ENCODE measurements around the gene MEIS1. TPM values are rescaled to one million over a fixed set of nuclear protein-coding genes. Genes with fewer than 3 reads are reported as not detected.

The MEIS1 gene
- total and polyA plus RNA-seq, 4 experiments from 2014 or later = not detected

DNA sequence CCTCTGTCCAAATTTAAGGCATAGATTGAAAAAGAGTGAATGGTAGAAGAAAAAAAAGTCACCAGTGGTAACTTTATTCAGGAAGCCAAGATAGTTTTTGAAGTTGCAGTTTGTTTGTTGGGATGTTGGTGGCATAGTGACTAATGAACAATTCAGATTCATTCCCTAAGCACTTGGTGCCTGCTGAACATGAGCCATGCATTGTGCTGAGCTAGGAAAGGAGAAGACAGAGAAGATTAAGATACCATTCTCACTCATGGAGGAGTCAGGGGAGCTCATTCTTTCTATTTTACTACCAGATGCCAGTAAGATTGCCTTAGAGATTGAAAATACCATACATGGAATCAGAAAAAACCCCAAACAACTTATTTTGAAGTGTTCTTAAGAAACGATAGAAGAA is 25.1 kb downstream of the MEIS1 start:
- ChIA-PET POLR2A (ENCODE audit: partially characterized antibody) (no interaction called here), CTCF (ENCODE audit: partially characterized antibody) (no interaction called here)
- no peaks in the 10 kb centered on the region for H3K27me3 ChIP-seq (ENCODE audit: insufficient read depth, low read length)
- H3K4me1 ChIP-seq (ENCODE audit: insufficient read depth, low read length) = no peaks in the 10 kb centered on the region
- no peak for DNase-seq
- intact Hi-C loops (cut with micrococcal nuclease) = no loop called here
- Mint-ChIP-seq H3K9me3 (peaks cover 0 to 8% (median 2%) of the 10 kb centered on the region in 8 donors), H3K27me3 (peaks cover 0 to 4% of the 10 kb centered on the region in 2 donors), H3K27ac (no peak overlapping the region), H3K4me3 (no peak overlapping the region), H3K4me1 (no peaks in the 10 kb centered on the region), H3K36me3 (no peaks in the 10 kb centered on the region)
- H3K4me3 ChIP-seq (ENCODE audit: low read length in 2 of 2) = no peak overlapping the region
- H3K27ac ChIP-seq (ENCODE audit: low read depth, low read length) = no peak overlapping the region
- H3K9me3 ChIP-seq (ENCODE audit: control insufficient read depth in 1 of 2, low read length in 2 of 2) = no peaks in the 10 kb centered on the region
- no peaks in the 10 kb centered on the region for H3K36me3 ChIP-seq (ENCODE audit: insufficient read depth, low read length)

DNA sequence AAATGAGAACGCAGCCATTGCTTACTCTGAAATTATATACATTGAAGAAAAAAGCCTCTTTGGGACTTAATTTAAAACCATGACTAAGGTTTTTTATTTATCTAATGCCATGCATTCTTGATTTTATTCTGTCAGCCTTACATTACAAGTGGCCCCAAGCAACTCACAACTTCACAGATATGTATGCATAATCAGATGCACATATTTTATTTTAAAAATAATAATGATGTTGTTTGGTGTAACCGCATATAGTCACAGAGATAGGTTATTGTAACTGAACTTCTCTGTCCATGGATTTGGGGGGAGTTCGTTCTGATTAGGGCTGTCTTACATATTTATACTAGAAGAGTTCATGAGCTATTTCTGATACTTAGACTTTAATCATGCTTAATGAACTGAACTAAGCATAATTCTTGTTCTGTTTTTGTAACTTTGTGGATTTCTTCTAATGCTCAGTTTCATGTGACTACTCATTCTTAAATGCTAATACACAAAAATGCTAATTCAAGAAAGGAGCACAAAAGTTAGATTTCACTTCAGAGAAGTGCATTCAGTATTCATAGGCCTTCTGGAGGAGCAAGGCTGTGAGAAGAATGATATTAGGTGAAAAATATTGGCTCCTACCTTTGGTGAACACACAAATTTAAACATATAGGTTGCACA is 26.2 kb downstream of the MEIS1 start:
- H3K27ac ChIP-seq (ENCODE audit: low read depth, low read length) = no peak overlapping the region
- POLR2A ChIA-PET (ENCODE audit: partially characterized antibody) = no interaction called here
- no peaks in the 10 kb centered on the region for H3K36me3 ChIP-seq (ENCODE audit: insufficient read depth, low read length)

DNA sequence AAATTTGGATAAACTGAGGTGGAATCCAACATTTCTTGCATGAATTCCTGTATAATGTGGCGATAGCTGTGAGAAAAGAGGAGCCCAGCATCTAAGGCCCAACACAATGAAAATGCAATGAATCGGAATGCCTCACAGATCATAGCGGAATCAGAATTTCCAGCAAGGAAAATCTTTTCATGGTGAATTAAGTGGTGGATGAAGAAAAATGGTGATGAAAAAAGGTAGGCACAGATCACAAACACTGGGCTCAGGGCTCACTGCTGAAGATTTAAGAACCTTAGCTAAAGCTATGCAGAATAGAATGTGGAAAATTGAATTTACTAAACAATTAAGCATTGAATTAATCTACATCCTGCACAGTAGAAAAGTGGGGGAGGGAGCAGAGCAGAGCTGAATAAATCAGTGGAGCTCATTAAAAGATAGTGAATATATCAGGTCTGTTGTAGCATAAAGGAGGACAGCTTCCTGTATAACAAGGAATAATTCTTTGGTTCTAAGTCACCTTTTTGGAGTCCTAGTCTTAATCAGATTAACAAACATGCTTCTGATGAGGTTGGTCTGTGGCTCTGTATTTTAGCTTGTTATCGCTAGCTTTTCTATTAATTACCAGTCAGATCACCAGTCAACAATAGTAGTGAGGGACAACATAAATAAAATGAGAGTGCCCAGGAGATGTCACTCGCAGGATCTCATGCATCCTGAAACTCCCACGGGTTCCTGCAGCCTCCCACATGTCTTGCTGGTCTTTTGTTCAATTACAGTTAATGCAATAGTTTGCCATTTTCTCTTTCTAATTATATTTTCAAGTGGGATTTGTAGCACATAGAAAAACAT is 27.0 kb downstream of the MEIS1 start:
- DNase-seq = no peak
- H3K27ac ChIP-seq (ENCODE audit: low read depth, low read length) = no peak overlapping the region
- Mint-ChIP-seq H3K36me3 (no peaks in the 10 kb centered on the region), H3K4me3 (no peak overlapping the region), H3K9me3 (peaks cover 0 to 8% (median 1%) of the 10 kb centered on the region in 8 donors), H3K4me1 (no peaks in the 10 kb centered on the region), H3K27ac (no peak overlapping the region), H3K27me3 (peaks cover 0 to 4% of the 10 kb centered on the region in 2 donors)
- H3K4me1 ChIP-seq (ENCODE audit: insufficient read depth, low read length) = no peaks in the 10 kb centered on the region
- no peaks in the 10 kb centered on the region for H3K27me3 ChIP-seq (ENCODE audit: insufficient read depth, low read length)
- intact Hi-C loops (cut with micrococcal nuclease) = no loop called here
- no peak overlapping the region for H3K4me3 ChIP-seq (ENCODE audit: low read length in 2 of 2)
- no peaks in the 10 kb centered on the region for H3K36me3 ChIP-seq (ENCODE audit: insufficient read depth, low read length)
- ChIA-PET CTCF (ENCODE audit: partially characterized antibody) (no interaction called here), POLR2A (ENCODE audit: partially characterized antibody) (no interaction called here)
- H3K9me3 ChIP-seq (ENCODE audit: control insufficient read depth in 1 of 2, low read length in 2 of 2) = no peaks in the 10 kb centered on the region

More for the DNA sequence above, 26.2 kb downstream of the MEIS1 start:
- Histone ChIP-seq H3K4me3 (ENCODE audit: low read length in 2 of 2) (no peak overlapping the region), H3K27me3 (ENCODE audit: insufficient read depth, low read length) (no peaks in the 10 kb centered on the region), H3K4me1 (ENCODE audit: insufficient read depth, low read length) (no peaks in the 10 kb centered on the region), H3K9me3 (ENCODE audit: control insufficient read depth in 1 of 2, low read length in 2 of 2) (no peaks in the 10 kb centered on the region)
- H3K36me3 Mint-ChIP-seq = no peaks in the 10 kb centered on the region
- intact Hi-C loops (cut with micrococcal nuclease) = no loop called here
- no peak overlapping the region for H3K4me3 Mint-ChIP-seq
- H3K9me3 Mint-ChIP-seq = peaks cover 0 to 8% (median 2%) of the 10 kb centered on the region in 8 donors
- DNase-seq = no peak
- CTCF ChIA-PET (ENCODE audit: partially characterized antibody) = no interaction called here
- peaks cover 0 to 4% of the 10 kb centered on the region in 2 donors for H3K27me3 Mint-ChIP-seq
- no peaks in the 10 kb centered on the region for H3K4me1 Mint-ChIP-seq
- no peak overlapping the region for H3K27ac Mint-ChIP-seq

DNA sequence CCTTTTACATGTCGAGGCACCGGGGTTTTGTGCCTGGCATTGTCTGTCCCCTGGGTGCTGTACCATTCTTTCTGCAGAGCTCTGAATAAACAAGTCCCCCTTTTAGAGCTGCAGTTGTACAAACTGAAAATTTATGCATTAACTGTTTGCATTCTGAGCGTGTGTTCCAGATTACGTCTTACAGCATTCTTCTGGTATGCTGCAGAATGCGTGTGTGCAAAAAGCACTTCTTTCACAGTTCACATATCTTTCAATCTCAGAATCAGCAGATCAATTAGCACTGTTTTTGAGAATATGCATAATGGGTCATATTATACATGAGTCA is 27.5 kb downstream of the MEIS1 start:
- no peaks in the 10 kb centered on the region for H3K27me3 ChIP-seq (ENCODE audit: insufficient read depth, low read length)
- CTCF ChIA-PET (ENCODE audit: partially characterized antibody) = no interaction called here
- Mint-ChIP-seq H3K9me3 (peaks cover 0 to 8% (median 1%) of the 10 kb centered on the region in 8 donors), H3K4me1 (no peaks in the 10 kb centered on the region), H3K4me3 (no peak overlapping the region), H3K27me3 (peaks cover 0 to 4% of the 10 kb centered on the region in 2 donors), H3K36me3 (no peaks in the 10 kb centered on the region), H3K27ac (no peak overlapping the region)
- DNase-seq = no peak
- H3K27ac ChIP-seq (ENCODE audit: low read depth, low read length) = no peak overlapping the region
- no peaks in the 10 kb centered on the region for H3K36me3 ChIP-seq (ENCODE audit: insufficient read depth, low read length)
- H3K4me1 ChIP-seq (ENCODE audit: insufficient read depth, low read length) = no peaks in the 10 kb centered on the region
- intact Hi-C loops (cut with micrococcal nuclease) = no loop called here
- no peaks in the 10 kb centered on the region for H3K9me3 ChIP-seq (ENCODE audit: control insufficient read depth in 1 of 2, low read length in 2 of 2)
- no peak overlapping the region for H3K4me3 ChIP-seq (ENCODE audit: low read length in 2 of 2)
- POLR2A ChIA-PET (ENCODE audit: partially characterized antibody) = no interaction called here

DNA sequence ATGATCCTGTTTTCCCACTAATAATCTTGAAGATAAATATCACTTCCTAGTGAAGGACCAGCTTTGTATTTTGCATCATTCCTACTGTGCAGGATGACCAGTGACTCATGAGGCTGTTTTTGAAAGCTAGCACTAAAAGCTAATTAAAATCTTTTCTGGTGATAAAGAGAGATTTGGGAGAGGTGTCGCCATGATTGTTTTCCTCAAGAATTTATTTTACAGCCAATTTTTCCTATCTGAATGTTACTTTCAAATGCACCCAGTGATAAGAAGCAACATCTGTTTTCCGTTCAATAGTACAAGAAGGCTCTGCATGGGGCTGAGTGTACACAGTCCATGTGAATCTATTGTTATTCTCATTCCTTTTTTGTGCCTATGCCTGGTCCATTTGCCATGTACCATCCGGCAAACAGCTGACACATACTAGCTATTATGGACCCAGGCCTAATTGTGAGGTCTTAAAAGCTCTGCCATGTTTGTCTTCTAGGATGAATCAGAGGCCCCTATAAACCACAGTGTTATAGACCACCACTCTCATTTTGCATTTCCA is 28.4 kb downstream of the MEIS1 start:
- Mint-ChIP-seq H3K27ac (no peak overlapping the region), H3K27me3 (peaks cover 0 to 4% of the 10 kb centered on the region in 2 donors), H3K4me1 (no peaks in the 10 kb centered on the region), H3K4me3 (no peak overlapping the region), H3K36me3 (no peaks in the 10 kb centered on the region), H3K9me3 (peaks cover 0 to 8% (median 1%) of the 10 kb centered on the region in 8 donors)
- H3K4me1 ChIP-seq (ENCODE audit: insufficient read depth, low read length) = no peaks in the 10 kb centered on the region
- intact Hi-C loops (cut with micrococcal nuclease) = no loop called here
- ChIA-PET POLR2A (ENCODE audit: partially characterized antibody) (no interaction called here), CTCF (ENCODE audit: partially characterized antibody) (no interaction called here)
- no peaks in the 10 kb centered on the region for H3K36me3 ChIP-seq (ENCODE audit: insufficient read depth, low read length)
- no peak overlapping the region for H3K4me3 ChIP-seq (ENCODE audit: low read length in 2 of 2)
- no peaks in the 10 kb centered on the region for H3K27me3 ChIP-seq (ENCODE audit: insufficient read depth, low read length)
- DNase-seq = no peak
- no peak overlapping the region for H3K27ac ChIP-seq (ENCODE audit: low read depth, low read length)
- no peaks in the 10 kb centered on the region for H3K9me3 ChIP-seq (ENCODE audit: control insufficient read depth in 1 of 2, low read length in 2 of 2)

DNA sequence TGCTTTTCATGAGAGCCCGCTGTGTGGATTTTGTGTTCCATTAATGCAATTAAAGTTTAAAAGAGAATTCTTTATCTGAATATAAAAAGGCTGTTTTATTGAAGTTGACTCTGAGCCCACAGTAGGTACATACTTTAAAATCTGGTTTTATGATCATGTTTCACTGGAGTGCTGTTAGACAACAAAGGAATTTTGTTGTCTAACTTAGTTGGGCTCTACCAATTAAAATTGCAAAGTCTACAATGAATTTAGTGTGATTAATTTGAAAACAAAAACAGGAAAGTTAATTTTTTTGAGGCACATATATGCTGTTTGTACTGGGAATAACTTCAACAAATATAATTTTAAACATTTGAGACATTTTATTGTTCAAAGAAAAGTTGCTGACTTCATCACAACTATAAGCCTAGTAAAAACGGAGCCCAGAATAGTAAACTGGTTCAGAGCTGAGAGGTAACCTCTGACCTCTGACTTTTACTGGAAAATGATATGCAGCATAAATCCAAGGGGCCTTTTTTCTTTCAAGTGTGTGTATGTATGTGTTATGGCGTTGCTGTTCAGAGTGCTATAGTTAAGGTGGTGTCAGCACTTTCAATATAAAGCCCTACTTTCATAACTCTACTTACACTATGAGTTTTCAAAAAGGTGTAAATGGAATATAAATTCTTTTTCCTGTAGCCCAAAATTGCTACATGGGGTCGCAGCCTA is 30.2 kb downstream of the MEIS1 start:
- POLR2A ChIA-PET (ENCODE audit: partially characterized antibody) = no interaction called here
- intact Hi-C loops (cut with micrococcal nuclease) = no loop called here
- H3K27me3 Mint-ChIP-seq = peaks cover 0 to 2% of the 10 kb centered on the region in 2 donors

DNA sequence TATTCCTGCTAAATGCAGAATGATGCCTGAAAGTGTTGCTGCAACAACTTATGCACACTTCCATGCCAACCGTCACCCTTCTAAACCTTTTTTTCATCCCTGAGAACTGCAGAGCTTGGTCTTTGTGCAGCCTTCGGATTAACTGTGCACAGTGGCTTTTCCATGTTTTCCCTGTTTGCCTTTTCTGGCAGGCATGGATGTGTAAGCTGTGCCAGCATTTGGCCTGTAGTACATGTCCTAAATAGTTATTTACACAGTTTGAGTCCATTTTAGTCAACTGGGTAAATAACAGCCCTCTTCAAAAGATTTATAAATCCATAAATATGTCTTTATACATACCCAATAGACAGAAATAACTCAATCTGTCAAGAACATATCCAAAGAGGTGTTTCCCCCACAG is 31.5 kb downstream of the MEIS1 start:
- no peak overlapping the region for H3K27ac Mint-ChIP-seq
- POLR2A ChIA-PET (ENCODE audit: partially characterized antibody) = no interaction called here
- H3K4me1 ChIP-seq (ENCODE audit: insufficient read depth, low read length) = no peaks in the 10 kb centered on the region
- peaks cover 0 to 2% (median 0%) of the 10 kb centered on the region in 8 donors for H3K9me3 Mint-ChIP-seq
- no peak overlapping the region for H3K27ac ChIP-seq (ENCODE audit: low read depth, low read length)
- no peaks in the 10 kb centered on the region for H3K4me1 Mint-ChIP-seq
- H3K9me3 ChIP-seq (ENCODE audit: control insufficient read depth in 1 of 2, low read length in 2 of 2) = no peaks in the 10 kb centered on the region
- no peaks in the 10 kb centered on the region for H3K36me3 Mint-ChIP-seq
- H3K27me3 Mint-ChIP-seq = peaks cover 0 to 2% of the 10 kb centered on the region in 2 donors
- no peak overlapping the region for H3K4me3 Mint-ChIP-seq
- CTCF ChIA-PET (ENCODE audit: partially characterized antibody) = no interaction called here
- no peak overlapping the region for H3K4me3 ChIP-seq (ENCODE audit: low read length in 2 of 2)
- intact Hi-C loops (cut with micrococcal nuclease) = no loop called here
- H3K36me3 ChIP-seq (ENCODE audit: insufficient read depth, low read length) = no peaks in the 10 kb centered on the region
- no peaks in the 10 kb centered on the region for H3K27me3 ChIP-seq (ENCODE audit: insufficient read depth, low read length)
- no peak for DNase-seq

More for the DNA sequence above, 30.2 kb downstream of the MEIS1 start:
- CTCF ChIA-PET (ENCODE audit: partially characterized antibody) = no interaction called here
- H3K27me3 ChIP-seq (ENCODE audit: insufficient read depth, low read length) = no peaks in the 10 kb centered on the region
- H3K4me1 Mint-ChIP-seq = no peaks in the 10 kb centered on the region
- H3K36me3 Mint-ChIP-seq = no peaks in the 10 kb centered on the region
- no peak overlapping the region for H3K4me3 ChIP-seq (ENCODE audit: low read length in 2 of 2)
- H3K9me3 Mint-ChIP-seq = peaks cover 0 to 2% (median 0%) of the 10 kb centered on the region in 8 donors
- no peak overlapping the region for H3K27ac Mint-ChIP-seq
- no peak overlapping the region for H3K27ac ChIP-seq (ENCODE audit: low read depth, low read length)
- no peaks in the 10 kb centered on the region for H3K9me3 ChIP-seq (ENCODE audit: control insufficient read depth in 1 of 2, low read length in 2 of 2)
- H3K36me3 ChIP-seq (ENCODE audit: insufficient read depth, low read length) = no peaks in the 10 kb centered on the region
- no peaks in the 10 kb centered on the region for H3K4me1 ChIP-seq (ENCODE audit: insufficient read depth, low read length)
- no peak for DNase-seq
- H3K4me3 Mint-ChIP-seq = no peak overlapping the region
